Hematopoietic multipotent progenitor cell treated with erythropoietin and hydrocortisone succinate and interleukin-3 and kit ligand, for 15 days (in vitro differentiated cells): ENCODE results near the gene RGS1.

Experiments
- DNase-seq: peaks from one replicate; pipeline ENCODE4 v3.0.0-alpha.2; 2015; ENCODE audit warnings: low spot score

Gene RGS1

DNA sequence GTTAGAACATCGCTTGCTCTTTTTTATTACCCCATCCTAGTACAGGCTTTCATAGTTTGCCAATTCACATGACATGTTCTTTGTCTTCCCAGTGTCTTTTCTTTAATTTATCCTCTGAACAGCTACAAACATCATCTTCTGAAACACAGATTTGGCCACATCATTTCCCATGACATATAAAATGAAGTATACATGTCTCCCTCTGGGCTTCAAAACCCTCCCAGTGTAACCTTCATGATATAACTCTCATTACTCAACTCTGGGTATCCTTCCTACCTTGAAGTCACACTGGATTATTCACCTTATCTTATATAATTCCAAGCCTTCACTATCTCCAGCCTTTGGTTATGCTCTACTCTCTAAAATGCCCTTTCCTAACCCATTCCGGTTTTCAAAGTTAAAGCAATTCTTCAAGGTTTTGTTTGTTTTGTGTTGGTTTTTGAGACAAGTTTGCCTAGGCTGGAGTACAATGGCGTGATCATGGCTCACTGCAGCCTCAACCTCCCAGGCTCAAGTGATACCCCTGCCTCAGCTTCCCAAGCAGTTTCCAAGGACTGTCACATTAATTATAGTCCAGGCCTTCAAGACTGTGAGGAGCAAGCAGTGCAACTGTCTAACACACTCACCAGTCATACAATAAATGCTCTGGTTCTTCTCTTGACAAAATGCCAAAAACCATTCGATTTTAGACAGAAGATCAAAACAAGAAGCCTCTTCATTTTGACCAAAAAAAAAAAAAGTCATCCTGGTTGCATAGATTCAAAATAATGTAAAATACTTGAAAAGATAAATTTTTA is 5.8 kb downstream of the RGS1 start:
- DNase-seq = no peak

DNA sequence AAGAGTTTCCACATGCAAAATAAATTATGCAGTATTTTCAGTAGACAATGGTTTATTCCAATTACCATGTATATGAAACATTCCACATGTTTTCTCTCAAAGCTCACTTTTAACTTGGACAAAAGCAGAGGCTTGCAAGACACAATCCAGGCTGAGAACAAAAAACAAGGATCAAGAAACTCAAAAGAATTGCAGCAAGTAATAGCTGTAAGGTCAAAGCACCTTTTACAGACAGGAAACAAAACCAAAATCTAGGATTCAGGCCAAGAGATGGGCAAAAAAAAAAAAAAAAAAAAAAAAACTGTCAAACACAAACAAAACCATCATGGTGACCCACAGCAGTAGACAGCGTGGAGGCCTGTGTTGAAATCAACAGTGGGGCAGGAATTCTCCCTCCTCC is 9.3 kb downstream of the RGS1 start:
- no peak for DNase-seq

DNA sequence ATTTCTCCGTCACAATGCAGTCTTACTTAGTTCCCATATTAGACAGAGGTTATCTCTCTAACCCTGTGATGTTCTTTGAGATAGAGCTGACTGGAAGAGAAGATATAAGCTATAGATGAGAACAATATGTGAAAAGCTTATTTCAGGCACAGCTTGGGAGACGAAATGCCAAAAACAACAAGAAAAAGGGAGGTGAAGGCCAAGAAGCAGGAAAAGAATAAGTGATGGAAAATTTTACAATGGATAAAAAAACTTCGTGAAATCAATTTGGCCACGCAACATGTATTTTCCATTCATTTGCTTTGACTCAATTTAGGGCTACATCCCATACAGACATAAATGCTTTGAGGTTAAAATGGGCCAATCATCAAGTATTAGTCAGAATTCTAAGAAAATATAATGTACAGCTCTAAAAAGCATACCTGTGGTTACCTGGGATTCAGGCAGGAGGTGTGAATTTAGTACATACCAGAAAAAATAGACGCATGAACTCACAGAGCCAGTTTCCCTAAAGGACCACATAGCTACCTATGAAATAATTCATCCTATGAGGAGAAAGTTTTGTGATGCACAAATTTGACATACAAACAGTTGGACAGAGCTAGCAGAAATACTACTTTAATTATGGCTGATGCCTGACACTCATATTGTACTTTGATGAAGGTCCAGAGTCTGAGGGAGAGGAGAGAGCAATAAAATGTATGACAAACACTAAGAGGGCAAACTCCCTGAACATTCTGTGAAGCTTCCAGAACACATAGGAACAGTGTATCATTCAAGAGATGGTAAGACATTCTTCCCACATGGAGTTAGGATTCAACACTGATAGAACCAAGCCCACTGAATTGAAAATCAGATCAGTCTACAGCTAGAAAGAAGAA is 12.1 kb downstream of the RGS1 start:
- no peak for DNase-seq

DNA sequence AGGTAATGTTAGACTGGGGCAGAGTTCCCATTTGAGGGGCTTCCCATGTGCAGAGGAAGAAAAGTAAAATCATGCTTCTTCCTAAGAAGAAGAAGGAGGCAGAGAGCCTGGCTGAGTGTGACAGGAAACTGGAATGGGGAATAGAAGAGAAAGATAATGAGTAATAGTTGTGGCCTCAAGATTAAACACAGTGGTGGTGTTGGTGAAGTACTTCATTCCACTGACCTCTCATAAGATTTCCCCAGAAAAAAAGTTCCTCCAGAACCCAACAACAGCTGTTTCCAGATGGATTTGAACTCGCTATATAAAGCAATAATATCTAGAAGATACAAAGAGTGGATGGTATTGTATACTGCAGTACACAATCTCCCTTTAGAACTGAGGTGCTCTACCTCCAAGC is 13.0 kb downstream of the RGS1 start:
- no peak for DNase-seq

DNA sequence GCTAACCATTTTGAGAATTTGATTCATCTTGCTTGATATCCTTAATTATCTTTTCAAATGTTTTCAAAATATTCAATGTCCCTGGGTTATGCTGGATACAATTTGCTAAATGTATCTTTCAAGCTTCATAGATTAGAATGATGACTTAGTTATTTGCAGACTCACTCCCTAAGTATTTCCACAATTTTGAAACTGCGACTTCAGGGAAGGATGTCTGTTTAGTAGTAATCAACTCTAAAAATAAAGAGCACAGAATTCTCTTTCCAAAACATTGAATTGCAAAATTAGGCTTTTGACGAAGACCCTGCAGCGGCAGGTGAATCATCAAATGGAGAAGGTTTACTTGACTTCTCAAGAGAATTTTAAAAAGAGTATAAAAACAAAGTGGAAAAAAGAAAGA is 14.2 kb downstream of the RGS1 start:
- DNase-seq = no peak

DNA sequence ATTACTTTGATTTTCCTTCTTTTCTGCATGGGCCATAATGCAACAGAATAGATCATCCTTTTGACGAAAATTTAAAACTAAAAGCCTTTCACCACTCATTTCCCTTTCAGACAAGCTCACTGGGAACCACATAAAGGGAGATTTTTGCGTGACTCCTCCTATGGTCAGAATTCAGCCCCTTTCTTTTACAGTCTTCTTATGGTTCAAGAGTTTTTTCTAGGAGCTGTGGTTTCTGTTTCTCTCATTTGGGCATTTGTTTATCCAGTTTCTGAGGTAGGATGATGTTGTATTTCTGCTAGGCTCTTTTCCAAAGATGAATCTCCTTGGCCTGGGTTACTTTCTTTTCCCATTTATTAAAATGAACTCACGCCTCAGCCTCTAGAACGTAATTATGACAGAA is 16.9 kb downstream of the RGS1 start:
- DNase-seq = no peak

DNA sequence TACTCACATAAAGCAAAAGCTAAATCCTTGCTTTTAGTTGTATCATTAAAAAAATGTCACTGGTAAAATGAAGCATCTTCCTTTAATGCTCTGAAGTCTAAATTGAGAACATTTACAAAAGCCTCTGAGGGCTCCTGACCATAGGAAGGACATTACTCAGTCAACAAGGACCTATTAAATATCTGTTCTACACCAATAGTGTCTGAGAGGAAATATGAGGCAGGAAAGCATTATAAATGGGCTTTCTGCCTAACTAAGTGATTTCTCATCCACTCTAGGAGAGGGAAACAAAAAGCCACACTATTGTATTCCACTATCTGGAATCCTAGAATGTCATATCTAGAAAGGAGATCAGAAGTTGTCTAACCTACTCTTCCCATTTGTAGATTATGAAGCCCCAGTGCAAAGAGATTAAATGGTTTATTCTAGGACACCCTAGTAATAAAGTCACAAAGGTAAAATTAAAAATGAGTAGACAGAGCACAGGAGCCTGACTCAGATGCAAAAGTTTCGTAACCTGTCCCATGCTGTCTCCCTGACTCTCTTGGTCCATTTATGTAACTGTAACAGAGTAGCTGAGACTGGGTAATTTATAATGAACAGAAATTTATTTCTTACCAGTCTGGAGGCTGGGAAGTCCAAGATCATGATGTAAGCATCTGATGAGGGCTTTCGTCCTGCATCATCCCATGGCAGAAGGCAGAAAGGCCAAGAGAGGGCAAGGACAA is 17.6 kb downstream of the RGS1 start:
- DNase-seq = no peak

DNA sequence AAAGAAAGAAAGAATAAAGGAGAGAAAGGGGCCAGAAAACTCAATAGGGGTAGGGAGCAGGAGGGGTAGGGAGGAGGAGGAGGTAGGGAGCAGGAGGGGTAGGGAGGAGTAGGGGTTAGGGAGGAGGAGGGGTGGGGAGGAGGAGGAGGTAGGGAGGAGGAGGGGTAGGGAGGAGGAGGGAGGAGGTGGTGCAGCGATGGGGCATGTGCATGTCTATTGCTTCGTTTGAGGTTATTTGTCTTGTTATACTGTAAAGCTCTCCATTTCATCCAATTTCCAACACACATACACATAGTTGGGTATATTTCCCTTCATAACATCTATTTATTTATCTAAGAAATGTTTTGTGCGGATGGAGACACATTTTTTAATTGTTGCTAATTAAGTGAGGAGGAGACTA is 19.7 kb downstream of the RGS1 start:
- DNase-seq = no peak

DNA sequence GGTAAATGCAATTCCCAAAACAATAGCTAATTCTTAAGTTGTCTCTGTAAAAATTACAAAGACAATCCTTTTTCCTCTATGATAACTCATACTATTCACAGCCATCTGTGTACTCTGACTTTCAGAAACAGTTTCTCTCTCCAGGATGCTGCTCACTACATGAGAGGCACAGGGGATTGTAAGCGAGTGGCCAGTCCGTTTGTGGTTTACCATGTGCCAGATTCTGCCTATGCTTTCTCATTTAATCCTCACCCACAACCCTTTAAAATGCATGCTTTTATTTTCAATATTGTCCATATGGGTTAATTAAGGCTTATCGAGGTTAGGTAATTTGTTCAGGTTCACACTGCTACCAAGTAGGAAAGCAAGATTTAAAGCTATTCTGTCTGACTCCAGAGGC is 23.0 kb downstream of the RGS1 start:
- DNase-seq = no peak

DNA sequence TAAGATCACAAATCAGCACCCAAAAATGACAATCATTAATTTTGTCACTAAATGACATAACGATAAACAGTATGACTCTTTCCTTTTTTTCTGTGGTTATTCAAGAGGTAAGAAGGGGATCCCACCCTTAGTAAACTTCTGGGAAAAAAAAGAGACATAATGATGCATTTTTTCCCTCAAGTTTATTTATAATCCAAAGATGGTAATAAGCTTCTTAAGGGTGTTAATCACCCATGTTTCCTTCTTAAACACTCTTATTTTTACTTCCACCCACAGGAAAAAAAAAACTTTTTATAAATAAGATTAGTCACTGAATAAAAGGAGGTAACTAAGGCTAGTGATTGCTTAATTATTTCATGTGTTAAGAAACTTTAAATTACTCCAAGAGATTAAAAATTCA is 24.7 kb downstream of the RGS1 start:
- no peak for DNase-seq

DNA sequence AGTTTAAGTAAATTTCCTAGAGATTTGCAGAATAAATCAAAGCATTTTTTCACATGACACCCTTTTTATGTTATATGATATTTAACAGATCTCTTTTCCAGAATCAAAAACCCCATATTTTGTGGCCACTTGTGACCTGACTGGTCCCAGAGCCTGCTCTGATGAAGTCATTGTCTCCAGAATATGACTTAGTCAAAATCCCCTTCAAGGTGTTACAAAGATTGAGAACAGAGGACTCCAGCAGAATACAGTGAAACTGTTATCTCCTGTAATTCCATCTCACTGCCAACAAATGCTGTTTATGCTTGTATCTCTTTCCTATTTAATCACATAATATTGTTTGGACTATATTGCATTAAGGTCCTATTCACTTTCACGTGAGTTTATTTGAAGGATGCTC is 25.6 kb downstream of the RGS1 start:
- DNase-seq = no peak

DNA sequence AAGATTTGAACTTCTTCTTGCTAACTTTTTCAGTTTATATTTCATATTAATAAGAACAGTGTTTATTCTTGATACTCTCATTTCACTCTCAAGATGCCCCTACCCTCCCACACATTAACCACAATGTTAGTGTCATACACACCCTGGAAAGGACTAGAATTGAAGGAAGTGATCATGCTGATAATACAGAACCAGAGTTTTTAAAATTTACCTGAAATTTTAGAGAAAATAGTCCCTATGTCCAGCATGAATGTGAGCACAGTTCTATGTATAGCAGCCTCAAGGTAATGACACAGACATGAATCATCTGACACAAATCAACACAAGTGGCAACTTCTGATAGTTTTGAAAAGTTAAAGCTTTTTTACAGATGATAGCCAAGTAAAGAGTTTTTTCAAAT is 26.0 kb downstream of the RGS1 start:
- DNase-seq = no peak

DNA sequence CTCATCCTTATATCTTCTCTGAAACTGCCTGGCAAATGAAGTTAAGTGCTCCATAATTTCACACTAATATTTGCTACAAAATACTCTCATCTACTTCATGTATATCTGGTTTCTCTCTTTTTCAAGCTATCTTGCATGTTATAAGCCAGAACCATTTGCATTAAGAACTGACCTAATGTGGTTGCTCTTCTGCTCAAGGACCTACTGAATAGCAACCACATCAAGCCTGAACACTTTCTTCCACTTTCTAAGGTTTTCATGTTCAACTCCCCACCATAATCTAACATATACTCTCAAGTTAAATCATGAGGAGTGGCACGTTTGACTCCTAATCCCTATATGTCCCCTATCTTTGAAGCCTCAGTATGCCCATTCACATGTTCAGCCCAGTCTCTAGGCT is 27.2 kb downstream of the RGS1 start:
- no peak for DNase-seq

DNA sequence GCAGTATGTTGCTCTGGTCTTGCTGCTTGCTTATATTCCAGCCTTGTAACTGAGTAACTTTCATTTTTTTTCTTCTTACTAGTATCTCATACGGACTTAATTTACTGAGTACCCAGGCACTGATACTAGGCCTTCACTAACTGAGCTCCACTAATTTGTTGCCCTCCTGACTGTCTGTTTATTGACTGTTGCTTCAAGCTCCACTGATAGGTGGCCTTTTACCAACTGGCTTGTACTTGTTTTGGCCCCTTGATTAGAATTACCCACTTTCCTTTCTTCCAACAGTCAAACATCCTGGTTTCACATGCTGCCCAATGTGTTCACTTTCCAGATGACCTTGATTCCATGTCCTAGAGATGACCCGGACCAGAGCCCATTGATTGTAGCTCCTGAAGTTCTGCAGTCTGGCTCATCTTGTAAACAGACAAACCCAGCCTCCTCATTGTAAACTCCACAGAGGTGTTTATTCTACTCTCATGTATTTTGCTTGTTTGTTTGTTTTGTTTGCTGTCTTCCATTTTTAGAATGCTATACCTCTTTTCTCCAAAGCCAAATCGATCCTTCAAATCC is 27.7 kb downstream of the RGS1 start:
- DNase-seq = no peak

DNA sequence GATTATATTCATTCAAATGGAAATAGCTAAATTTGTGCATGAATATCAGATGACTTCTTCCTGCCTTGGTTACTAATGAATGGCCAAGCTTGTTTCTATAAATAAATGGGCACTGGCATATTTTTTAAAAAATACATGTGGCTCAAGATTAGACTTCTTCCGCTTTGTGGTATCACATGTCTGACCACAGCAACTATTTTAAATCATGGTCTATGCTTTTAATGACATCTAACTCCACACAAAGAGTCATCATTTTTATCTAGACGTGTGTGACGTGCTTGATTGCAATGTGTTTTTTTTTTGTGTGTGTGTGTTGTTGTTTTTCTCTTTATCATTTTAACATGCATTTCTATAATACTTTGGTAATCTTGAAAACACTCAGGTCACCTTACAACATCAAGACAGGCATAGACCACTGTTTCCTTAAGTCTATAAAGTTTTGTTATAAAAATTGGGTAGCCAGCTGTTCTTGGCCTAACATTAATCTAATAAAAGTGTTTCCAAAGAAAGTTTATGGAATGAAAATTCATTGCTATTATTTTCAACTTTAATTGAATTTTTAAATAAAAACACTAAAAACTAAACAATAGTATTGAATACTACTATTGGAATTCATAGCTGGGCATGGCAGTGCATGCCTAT is 29.5 kb downstream of the RGS1 start:
- no peak for DNase-seq

DNA sequence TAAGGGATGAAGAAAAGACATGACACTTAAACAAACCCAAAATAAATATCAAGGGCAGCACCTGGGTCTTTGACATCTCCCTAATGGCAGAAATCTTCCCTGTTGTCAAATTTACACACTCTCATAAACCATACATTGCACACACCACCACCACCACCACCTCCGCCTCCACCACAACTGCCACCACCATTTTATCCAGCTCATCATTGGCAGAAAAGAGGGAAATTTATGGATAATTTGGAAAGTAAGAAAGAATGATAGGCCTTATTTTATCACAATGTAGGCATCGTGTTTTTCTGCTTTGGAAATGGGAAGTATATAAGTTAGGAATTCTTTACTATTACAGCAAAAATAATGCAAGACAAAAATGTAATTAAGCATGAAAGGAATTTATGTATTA is 33.1 kb downstream of the RGS1 start:
- no peak for DNase-seq

DNA sequence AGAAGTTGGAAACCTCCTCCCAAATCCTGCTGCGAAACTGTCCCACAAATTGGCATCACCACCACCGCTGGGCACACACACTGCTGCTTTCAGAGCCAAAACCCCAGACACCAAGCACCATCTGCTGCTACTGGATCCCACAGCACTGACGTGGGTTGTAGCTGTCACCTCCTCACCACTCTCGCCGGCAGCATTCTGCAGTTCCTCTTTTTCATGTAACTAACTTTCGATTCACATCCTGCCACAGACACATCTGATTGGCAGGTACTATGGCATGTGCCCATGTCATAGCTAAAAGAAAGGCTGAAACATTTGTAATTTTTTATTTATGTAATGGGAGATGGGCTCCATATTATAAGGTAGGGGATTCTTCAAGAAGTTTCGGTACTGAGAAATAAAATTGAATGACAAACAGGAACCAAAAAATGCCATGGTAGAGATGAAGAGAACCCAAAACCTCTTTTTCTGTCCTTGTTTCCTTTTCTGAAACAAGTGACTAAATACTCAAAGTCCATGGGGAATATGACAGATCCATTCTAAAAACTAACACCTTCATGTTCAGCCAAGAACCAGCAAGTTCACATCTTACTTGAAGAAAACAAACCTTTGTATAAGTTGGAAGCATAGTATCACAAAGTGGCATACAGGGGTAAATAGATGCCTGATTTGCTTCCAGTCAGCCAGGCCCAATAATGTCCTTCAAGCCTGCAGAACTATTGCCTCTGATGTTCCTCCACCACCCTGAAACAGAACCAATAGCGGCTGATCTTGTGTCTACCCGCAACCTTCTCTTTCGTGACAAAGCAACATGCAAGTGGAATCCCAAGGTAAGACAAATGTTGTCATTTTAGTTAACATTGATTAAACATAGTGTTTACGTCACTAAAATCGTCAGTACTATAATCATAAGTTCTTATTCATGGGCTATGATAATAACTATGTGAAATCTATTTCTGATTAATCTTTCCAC is 33.8 kb downstream of the RGS1 start:
- DNase-seq = no peak

DNA sequence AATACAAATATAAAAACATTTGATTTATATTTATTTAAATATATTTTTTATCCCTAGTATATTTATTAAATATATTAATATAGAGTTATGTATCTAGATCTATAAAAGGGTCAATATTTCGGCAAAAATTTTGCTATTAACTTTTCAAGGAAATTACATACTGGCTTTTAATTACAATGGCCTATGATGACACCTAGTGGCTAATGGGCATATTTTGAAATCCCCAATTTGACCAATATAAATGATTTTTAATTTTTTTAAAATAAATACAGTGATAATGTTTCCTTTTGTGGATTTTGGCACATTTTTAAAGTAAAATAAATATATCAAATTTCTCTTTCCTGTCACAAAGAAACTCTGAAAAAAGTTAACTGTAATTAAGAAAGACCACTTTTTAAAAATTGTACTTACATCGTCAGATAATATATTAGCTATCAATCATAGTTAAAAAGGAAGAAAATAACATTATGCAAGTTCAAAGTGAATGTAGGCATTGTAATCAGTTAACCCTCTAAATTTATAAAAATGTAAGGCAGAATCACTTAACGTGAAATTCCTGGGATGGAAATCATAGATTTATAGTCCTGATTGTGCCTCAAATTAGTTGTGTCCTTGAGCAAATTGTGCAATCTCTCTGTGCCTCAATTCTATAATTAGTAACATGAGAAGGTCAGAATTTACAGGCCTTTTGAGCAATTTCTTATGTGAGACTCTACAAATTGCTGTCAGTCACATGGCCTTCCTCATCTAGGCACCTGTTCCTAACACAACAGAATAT is 34.7 kb downstream of the RGS1 start:
- DNase-seq = no peak

DNA sequence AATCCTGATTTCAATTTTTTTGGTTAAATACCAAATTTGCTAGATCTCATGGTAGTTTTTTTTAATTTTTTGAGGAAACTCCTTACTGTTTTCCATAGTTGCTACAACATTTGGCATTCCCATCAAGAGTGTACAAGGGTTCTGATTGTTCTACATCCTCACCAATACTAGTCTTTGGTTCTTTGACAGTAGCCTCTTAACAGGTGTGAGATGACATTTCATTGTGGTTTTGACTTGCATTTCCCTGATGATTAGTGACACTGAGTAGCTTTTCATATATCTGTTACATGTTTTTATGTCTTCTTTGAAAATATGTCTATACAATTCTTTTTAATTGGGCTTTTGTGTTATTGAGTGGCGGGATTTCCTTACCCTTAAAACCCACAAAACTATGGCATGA is 39.5 kb downstream of the RGS1 start:
- no peak for DNase-seq

DNA sequence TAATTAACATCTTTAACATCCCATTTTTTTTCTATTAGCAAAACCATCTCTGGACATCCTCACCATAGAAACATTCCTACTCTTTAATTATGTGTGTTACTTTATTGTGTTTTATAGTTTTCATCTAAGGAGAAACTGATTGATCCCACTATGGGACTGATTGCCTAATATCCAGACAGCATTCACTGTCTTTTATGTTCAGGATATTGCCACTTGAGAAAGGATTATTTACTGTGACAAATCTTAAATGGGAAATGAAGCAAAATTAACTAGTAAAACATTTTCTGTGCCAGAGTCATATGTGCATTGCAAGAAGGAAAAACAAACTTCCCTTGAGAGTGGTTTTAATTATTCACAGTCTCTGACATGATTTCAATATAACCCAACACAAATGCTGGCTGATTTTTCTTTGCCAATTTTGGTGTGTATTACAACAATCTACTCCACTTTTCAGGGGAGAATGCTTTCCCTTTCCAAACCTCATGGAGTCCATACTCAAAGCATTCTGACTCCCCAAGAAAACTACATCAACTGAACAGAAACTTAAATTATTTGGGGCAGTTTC is 44.6 kb downstream of the RGS1 start:
- DNase-seq = no peak
